HCT116 (cell line): ENCODE results near the gene SOCS3. TPM values are rescaled to one million over a fixed set of nuclear protein-coding genes. Genes with fewer than 3 reads are reported as not detected.

ENCODE experiments used
- ATAC-seq: fragments of 200-7000 bp; cut with Tn5 transposase; 2 replicates; pipeline ENCODE4 v1.9.1; 2020; ENCODE audit warnings: mild to moderate bottlenecking, moderate library complexity
- BruUV-seq: library from RNA; stranded (reverse); fragments of 400-500 nt; replicated peaks from 2 replicates; lab custom pipeline; 2021; lab: Mats Ljungman, UMichigan
- CTCF ChIA-PET: fragments of 300-600 bp; sonication (Branson Sonifier 250); formaldehyde crosslinking; loops from one replicate; lab custom pipeline; 2021; ENCODE audit warnings: antibody characterized with exemption; lab: Charles Lee
- POLR2A ChIA-PET: fragments of 300-600, 350-600 bp; sonication (Branson Sonifier 250); formaldehyde crosslinking; loops from one replicate; lab custom pipeline; 2021; ENCODE audit warnings: antibody characterized with exemption; lab: Charles Lee
- RAD21 ChIA-PET, 2 experiments: fragments of 300-600 bp; sonication (Branson Sonifier 250); formaldehyde crosslinking; loops; one replicate each; lab custom pipeline; 2023; ENCODE audit warnings: low total read pairs in 2 of 2; ENCODE audit not compliant: uncharacterized antibody in 2 of 2, unreplicated experiment in 2 of 2, low non-redundant PET in 1 of 2; lab: Charles Lee
- DNase-seq: peaks from one replicate; pipeline ENCODE4 v3.0.0-alpha.2; 2010; ENCODE audit warnings: low read depth, low spot score
- H2AFZ ChIP-seq: fragments of 200-600 bp; shearing (Covaris generic), sonication (generic); 2 replicates; pipeline ENCODE4 v1.6.1; 2017; ENCODE audit warnings: low read depth, mixed run types, mixed read lengths, antibody characterized with exemption, low read length; ENCODE audit not compliant: poor library complexity, severe bottlenecking
- H3K27ac ChIP-seq: 2 replicates; pipeline ENCODE4 v1.5.1; 2012; ENCODE audit warnings: low read depth, low read length
- H3K27me3 ChIP-seq: fragments of 200-600 bp; sonication (generic); 2 replicates; pipeline ENCODE4 v1.6.1; 2016; ENCODE audit warnings: mixed run types, low read length, mixed read lengths; ENCODE audit not compliant: insufficient read depth
- H3K36me3 ChIP-seq, 2 experiments: fragments of 200-500 bp in 1 of 2; fragments of 200-600 bp in 1 of 2; sonication (Bioruptor generic) in 1 of 2; sonication (generic) in 1 of 2; 2 replicates each; pipeline versions ENCODE4 v1.5.1 to v1.6.1; 2014 to 2016; ENCODE audit warnings: low read length in 2 of 2, inconsistent platforms in 1 of 2, mixed read lengths in 1 of 2, mixed run types in 1 of 2; ENCODE audit not compliant: insufficient read depth in 2 of 2, control insufficient read depth in 1 of 2
- H3K4me1 ChIP-seq, 2 experiments: fragments of 200-600 bp in 1 of 2; sonication (generic) in 1 of 2; 2 replicates each; pipeline versions ENCODE4 v1.5.1 to v1.6.1; 2012 to 2017; ENCODE audit warnings: low read length in 2 of 2, inconsistent platforms in 1 of 2, mild to moderate bottlenecking in 1 of 2, mixed read lengths in 1 of 2, mixed run types in 1 of 2, moderate library complexity in 1 of 2; ENCODE audit not compliant: insufficient read depth in 2 of 2, control insufficient read depth in 1 of 2
- H3K4me2 ChIP-seq: fragments of 200-600 bp; sonication (generic); 2 replicates; pipeline ENCODE4 v1.6.1; 2017; ENCODE audit warnings: mixed run types, low read length, mixed read lengths
- H3K4me3 ChIP-seq, 2 experiments: fragments of 200-600 bp in 1 of 2; sonication (generic) in 1 of 2; replicated peaks in 1 of 2; 2 replicates each; pipeline ENCODE4 v1.5.1; 2011 to 2016; ENCODE audit warnings: low read length in 2 of 2, control low read depth in 1 of 2, low read depth in 1 of 2, mild to moderate bottlenecking in 1 of 2, mixed read lengths in 1 of 2, mixed run types in 1 of 2
- H3K79me2 ChIP-seq: fragments of 200-600 bp; sonication (generic); 2 replicates; pipeline ENCODE4 v1.6.1; 2017; ENCODE audit warnings: mild to moderate bottlenecking, mixed run types, low read length, moderate library complexity, mixed read lengths; ENCODE audit not compliant: insufficient read depth
- H3K9ac ChIP-seq: fragments of 200-600 bp; sonication (generic); 2 replicates; pipeline ENCODE4 v1.6.1; 2016; ENCODE audit warnings: low read length, mixed read lengths
- H3K9me2 ChIP-seq: fragments of 200-600 bp; sonication (generic), shearing (Covaris generic); 2 replicates; pipeline ENCODE4 v1.6.1; 2017; ENCODE audit warnings: mixed run types, mild to moderate bottlenecking, moderate library complexity; ENCODE audit not compliant: insufficient read depth
- H3K9me3 ChIP-seq, 2 experiments: fragments of 200-500 bp in 1 of 2; fragments of 200-600 bp in 1 of 2; sonication (Bioruptor generic) in 1 of 2; sonication (generic) in 1 of 2; 2 replicates each; pipeline ENCODE4 v1.6.1; 2014 to 2017; ENCODE audit warnings: low read length in 2 of 2, mixed read lengths in 2 of 2, inconsistent platforms in 1 of 2, low read depth in 1 of 2, mild to moderate bottlenecking in 1 of 2, mixed run types in 1 of 2, moderate library complexity in 1 of 2; ENCODE audit not compliant: control insufficient read depth in 1 of 2, insufficient read depth in 1 of 2
- H4K20me1 ChIP-seq: fragments of 200-600 bp; sonication (generic), shearing (Covaris generic); 2 replicates; pipeline ENCODE4 v1.6.1; 2017; ENCODE audit warnings: mixed run types, mild to moderate bottlenecking, moderate library complexity; ENCODE audit not compliant: insufficient read depth
- EGR1 ChIP-seq: IDR thresholded peaks from 2 replicates; pipeline ENCODE4 v1.6.1; 2012; ENCODE audit warnings: low read depth
- ELF1 ChIP-seq: IDR thresholded peaks from 2 replicates; pipeline ENCODE4 v1.6.1; 2012; ENCODE audit warnings: low read depth, borderline replicate concordance
- EZH2phosphoT487 ChIP-seq: fragments of 200-600 bp; IDR thresholded peaks from 2 replicates; pipeline ENCODE4 v1.6.1; 2018; ENCODE audit warnings: antibody characterized with exemption, borderline replicate concordance
- FOSL1 ChIP-seq: IDR thresholded peaks from 2 replicates; pipeline ENCODE4 v1.6.1; 2012; ENCODE audit warnings: low read depth
- JUND ChIP-seq: IDR thresholded peaks from 2 replicates; pipeline ENCODE4 v1.6.1; 2012
- POLR2A ChIP-seq: IDR thresholded peaks from 2 replicates; pipeline ENCODE4 v1.7.0; 2011; ENCODE audit warnings: borderline replicate concordance; ENCODE audit not compliant: insufficient read depth, insufficient read length; ENCODE audit errors: extremely low read depth
- RAD21 ChIP-seq: IDR thresholded peaks from 2 replicates; pipeline ENCODE4 v1.6.1; 2012; ENCODE audit warnings: low read depth, mild to moderate bottlenecking
- SP1 ChIP-seq: IDR thresholded peaks from 2 replicates; pipeline ENCODE4 v1.6.1; 2012; ENCODE audit warnings: low read depth
- TCF7L2 ChIP-seq: IDR thresholded peaks from 2 replicates; pipeline ENCODE4 v1.7.0; 2011; ENCODE audit warnings: borderline replicate concordance, inconsistent platforms; ENCODE audit not compliant: insufficient read depth, insufficient read length; ENCODE audit errors: extremely low read depth
- YY1 ChIP-seq: IDR thresholded peaks from 2 replicates; pipeline ENCODE4 v1.6.1; 2011; ENCODE audit warnings: low read length, low read depth, moderate library complexity, mild to moderate bottlenecking; ENCODE audit not compliant: insufficient replicate concordance; ENCODE audit errors: extremely low read depth
- intact Hi-C: fragments of 100-400 bp; cut with micrococcal nuclease; formaldehyde crosslinking; loops from 2 replicates; pipeline ENCODE4 v1.10.0; 2022
- total RNA-seq: library from RNA; stranded (reverse); gene quantifications from one replicate; pipeline ENCODE4 v1.2.1, GENCODE V29; 2021; ENCODE audit not compliant: unreplicated experiment
- TF ChIP-seq, protein P1 (sequence below): IDR thresholded peaks from 2 replicates; pipeline ENCODE4 v1.6.1; 2011; ENCODE audit warnings: mild to moderate bottlenecking, low read length, moderate library complexity; ENCODE audit not compliant: insufficient replicate concordance; ENCODE audit errors: extremely low read depth
- TF ChIP-seq, protein P2 (sequence below), 3 experiments: fragments of 200-600 bp in 1 of 3; sonication (generic) in 1 of 3; IDR thresholded peaks in 2 of 3; conservative IDR thresholded peaks in 1 of 3; 2 replicates each; pipeline ENCODE4 v1.5.1; 2012 to 2017; ENCODE audit warnings: low read depth in 2 of 3, low read length in 2 of 3, antibody characterized with exemption in 1 of 3, borderline replicate concordance in 1 of 3, control low read depth in 1 of 3, mild to moderate bottlenecking in 1 of 3, mixed read lengths in 1 of 3, mixed run types in 1 of 3, moderate library complexity in 1 of 3; ENCODE audit not compliant: insufficient read depth in 1 of 3
- TF ChIP-seq, protein P3 (sequence below): IDR thresholded peaks from 2 replicates; pipeline ENCODE4 v1.6.1; 2012

SOCS3 gene
- total RNA-seq, 1 experiment from 2014 or later = 26.7 TPM

DNA sequence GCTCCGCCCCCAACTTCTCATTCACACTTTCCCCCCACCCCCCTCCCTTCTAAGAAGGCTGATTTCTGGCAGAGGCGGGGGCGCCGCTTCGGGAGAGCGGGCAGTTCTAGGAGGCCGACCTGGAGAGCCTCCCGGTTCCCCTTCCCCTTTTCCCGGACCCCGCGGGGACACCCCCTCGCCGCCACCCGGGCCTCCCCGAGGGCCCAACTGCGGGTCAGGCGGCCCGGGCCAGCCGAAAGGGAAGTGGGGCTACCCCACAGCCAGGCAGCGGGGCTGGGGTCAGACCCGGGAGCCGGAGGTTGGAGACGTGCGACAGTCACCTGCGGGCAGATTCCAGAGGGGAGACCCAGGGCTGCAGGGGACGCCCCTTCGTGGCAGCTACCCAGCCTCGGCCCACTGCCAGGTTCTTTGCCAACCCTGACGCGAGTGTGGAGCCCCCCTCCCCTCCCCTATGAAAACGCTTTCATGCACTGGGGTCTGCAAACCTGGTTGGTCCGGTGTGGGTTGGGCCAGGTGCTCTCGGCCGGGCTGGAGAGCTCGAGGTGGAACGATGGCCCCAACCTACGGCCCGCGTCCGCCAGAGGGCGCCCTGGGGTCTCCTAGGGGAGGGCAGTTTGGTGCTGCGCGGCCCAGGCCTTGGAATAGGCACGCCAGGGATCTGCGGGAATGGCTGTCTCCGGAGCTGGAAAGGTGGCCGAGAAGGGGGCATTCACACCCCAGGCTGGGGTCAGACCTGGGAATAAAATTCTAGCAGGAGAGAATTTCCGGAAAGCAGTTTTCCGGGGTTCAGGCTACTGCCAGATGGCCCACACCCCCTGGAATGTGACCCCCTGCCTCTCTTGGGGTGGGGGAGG, 721 bp upstream of the SOCS3 start:
- intact Hi-C loops = loop anchor here (1.0 to 5.0 kb wide), 7 partner anchors 18 to 347 kb away; partner anchors contain the start of gene PGS1
- peak overlapping the region; percentile 96 for H3K9ac ChIP-seq
- H3K27ac ChIP-seq = peak overlapping the region; percentile 99
- POLR2A ChIA-PET = interaction anchor here (0.6 to 3.4 kb wide), 12 partner anchors 12 to 422 kb away, joined by 3 to 21 read pairs (median 5); partner anchors contain the start of gene PGS1
- peaks cover 8 to 54% of the 10 kb centered on the region in 2 experiments; a peak in 3 of 4 replicates for H3K4me1 ChIP-seq
- BruUV-seq = no TSS peak
- H3K79me2 ChIP-seq = peaks cover 36% of the 10 kb centered on the region
- no peak for TF ChIP-seq JUND
- peak; percentile 92 for TF ChIP-seq RAD21
- no peak for TF ChIP-seq EZH2phosphoT487
- TF ChIP-seq, protein P1, sequence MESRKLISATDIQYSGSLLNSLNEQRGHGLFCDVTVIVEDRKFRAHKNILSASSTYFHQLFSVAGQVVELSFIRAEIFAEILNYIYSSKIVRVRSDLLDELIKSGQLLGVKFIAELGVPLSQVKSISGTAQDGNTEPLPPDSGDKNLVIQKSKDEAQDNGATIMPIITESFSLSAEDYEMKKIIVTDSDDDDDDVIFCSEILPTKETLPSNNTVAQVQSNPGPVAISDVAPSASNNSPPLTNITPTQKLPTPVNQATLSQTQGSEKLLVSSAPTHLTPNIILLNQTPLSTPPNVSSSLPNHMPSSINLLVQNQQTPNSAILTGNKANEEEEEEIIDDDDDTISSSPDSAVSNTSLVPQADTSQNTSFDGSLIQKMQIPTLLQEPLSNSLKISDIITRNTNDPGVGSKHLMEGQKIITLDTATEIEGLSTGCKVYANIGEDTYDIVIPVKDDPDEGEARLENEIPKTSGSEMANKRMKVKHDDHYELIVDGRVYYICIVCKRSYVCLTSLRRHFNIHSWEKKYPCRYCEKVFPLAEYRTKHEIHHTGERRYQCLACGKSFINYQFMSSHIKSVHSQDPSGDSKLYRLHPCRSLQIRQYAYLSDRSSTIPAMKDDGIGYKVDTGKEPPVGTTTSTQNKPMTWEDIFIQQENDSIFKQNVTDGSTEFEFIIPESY = no peak
- no peak for TF ChIP-seq POLR2A
- peak; percentile 44 for TF ChIP-seq TCF7L2
- no peak for TF ChIP-seq ELF1
- TF ChIP-seq, protein P2, sequence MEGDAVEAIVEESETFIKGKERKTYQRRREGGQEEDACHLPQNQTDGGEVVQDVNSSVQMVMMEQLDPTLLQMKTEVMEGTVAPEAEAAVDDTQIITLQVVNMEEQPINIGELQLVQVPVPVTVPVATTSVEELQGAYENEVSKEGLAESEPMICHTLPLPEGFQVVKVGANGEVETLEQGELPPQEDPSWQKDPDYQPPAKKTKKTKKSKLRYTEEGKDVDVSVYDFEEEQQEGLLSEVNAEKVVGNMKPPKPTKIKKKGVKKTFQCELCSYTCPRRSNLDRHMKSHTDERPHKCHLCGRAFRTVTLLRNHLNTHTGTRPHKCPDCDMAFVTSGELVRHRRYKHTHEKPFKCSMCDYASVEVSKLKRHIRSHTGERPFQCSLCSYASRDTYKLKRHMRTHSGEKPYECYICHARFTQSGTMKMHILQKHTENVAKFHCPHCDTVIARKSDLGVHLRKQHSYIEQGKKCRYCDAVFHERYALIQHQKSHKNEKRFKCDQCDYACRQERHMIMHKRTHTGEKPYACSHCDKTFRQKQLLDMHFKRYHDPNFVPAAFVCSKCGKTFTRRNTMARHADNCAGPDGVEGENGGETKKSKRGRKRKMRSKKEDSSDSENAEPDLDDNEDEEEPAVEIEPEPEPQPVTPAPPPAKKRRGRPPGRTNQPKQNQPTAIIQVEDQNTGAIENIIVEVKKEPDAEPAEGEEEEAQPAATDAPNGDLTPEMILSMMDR (IDR thresholded peaks at IDR 0.05 in 2 of 3, conservative IDR thresholded peaks at IDR 0.05 in 1 of 3; ENCODE audit: borderline replicate concordance in 1 of 3, insufficient read depth in 1 of 3, low read depth in 2 of 3, low read length in 2 of 3) = peak; percentile 93 to 99 (median 98); a peak in 5 of 6 replicates
- TF ChIP-seq FOSL1 = no peak
- TF ChIP-seq, protein P3, sequence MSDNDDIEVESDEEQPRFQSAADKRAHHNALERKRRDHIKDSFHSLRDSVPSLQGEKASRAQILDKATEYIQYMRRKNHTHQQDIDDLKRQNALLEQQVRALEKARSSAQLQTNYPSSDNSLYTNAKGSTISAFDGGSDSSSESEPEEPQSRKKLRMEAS = peak; percentile 69; the same call in 1 of the 2 replicates
- peak; percentile 66 for TF ChIP-seq YY1
- peak; percentile 56; the same call in 1 of the 2 replicates for TF ChIP-seq EGR1
- no peak for TF ChIP-seq SP1
- no peaks in the 10 kb centered on the region for H3K9me3 ChIP-seq
- peak; percentile 84 for ATAC-seq
- DNase-seq = peak; percentile 85
- H4K20me1 ChIP-seq = peaks cover 3% of the 10 kb centered on the region; the same call in 1 of the 2 replicates
- H2AFZ ChIP-seq = peak overlapping the region; percentile 64
- H3K9me2 ChIP-seq = no peaks in the 10 kb centered on the region
- peak overlapping the region; percentile 86 to 96 for H3K4me3 ChIP-seq
- RAD21 ChIA-PET = interaction anchor here (0.6 to 1.6 kb wide), 10 partner anchors 16 to 218 kb away, joined by 3 to 9 read pairs (median 4); no protein-coding TSS in a partner anchor
- CTCF ChIA-PET = interaction anchor here (0.6 to 2.5 kb wide), 25 partner anchors 9 to 368 kb away, joined by 3 to 28 read pairs (median 5); no protein-coding TSS in a partner anchor
- H3K4me2 ChIP-seq = peak overlapping the region; percentile 98
- no peaks in the 10 kb centered on the region for H3K27me3 ChIP-seq
- peaks cover 15 to 22% of the 10 kb centered on the region in 2 experiments for H3K36me3 ChIP-seq
